NCI-H345 (cell line): ENCODE results near the gene TRAPPC11.
"Not testable (repeated sequence)": the region's sequence is repeated elsewhere in the genome, so short reads cannot be mapped to it uniquely, and the experiment has no call there.

Experiments used
- DNase-seq: peaks from one replicate; lab custom pipeline; 2025; lab: John Stamatoyannopoulos, UW

TRAPPC11 gene

DNA sequence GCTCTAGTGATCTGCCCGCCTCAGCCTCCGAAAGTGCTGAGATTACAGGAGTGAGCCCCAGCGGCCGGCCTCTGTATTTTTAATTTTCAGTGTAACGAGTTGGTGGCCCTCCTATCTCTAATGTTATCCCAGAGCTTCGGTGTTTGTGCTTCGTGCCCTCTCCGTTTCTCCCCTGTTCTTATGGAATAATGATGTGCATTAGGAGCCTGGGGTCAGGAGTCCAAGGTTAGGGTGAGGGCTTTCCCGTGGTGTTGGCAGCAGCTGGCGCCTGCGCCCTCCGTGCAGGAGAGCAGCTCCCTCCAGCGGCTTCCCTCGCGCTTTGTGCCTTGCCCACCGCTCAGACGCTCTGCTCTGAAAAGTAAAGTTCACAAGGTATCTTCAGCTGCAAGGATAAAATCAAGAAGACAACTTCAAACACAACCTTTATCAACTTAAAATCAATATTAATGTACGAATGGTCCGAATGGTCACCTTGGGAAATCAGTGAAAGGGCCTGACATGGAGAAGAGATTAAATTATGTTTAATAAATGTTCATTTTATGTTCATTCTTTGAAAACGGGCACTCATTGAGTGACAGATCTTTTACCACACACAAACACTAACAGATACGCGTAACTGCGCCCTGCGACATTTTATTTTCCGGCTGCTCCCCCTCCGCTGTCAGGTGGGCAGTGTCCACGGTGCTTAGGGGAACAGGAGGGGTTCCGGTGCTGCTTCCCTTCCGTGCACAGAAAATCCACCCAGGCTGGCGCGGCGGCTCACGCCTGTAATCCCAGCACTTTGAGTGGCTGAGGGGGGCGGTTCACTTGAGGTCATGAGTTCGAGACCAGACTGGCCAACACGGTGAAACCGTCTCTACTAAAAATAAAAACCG, 62.4 kb downstream of the TRAPPC11 start:
- DNase-seq: no peak

DNA sequence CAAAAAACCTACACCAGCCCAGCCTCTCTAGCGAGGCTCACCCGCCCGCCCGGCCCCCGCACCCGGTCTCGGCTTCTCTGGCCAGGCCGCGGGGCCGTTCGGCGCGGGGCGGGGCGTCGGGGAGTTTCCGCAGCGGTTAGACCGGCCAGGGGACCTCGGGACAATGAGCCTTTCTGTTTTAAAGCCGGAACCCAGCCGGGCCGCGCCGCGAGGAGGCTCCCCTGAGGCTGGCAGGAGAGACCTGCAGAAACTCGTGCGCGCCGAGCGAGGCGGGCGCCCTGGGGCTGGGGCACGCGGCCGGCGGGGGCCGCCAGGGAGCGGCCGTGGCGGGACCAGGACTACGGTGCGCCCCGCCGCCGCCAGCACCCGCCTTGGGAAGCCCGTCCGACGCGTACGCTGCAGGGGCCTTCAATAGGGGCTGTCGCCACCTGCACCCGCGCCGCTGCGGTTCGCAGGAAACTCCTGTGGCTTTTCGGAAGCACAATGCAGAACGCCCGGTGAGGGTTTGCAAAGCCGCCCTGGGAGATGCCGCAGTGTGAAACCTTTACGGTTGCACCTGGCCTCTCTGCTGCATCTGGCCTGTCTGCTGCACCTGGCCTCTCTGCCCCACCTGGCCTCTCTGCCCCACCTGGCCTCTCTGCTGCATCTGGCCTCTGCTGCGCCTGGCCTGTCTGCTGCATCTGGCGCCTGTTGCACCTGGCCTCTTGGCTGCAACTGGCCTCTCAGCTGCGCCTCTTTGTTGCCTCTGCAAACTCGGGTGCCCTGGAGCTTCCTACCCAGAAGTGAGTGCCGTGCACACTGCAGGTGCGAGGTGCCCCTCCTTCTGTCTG, 63.9 kb downstream of the TRAPPC11 start:
- DNase-seq: peak; percentile 93

DNA sequence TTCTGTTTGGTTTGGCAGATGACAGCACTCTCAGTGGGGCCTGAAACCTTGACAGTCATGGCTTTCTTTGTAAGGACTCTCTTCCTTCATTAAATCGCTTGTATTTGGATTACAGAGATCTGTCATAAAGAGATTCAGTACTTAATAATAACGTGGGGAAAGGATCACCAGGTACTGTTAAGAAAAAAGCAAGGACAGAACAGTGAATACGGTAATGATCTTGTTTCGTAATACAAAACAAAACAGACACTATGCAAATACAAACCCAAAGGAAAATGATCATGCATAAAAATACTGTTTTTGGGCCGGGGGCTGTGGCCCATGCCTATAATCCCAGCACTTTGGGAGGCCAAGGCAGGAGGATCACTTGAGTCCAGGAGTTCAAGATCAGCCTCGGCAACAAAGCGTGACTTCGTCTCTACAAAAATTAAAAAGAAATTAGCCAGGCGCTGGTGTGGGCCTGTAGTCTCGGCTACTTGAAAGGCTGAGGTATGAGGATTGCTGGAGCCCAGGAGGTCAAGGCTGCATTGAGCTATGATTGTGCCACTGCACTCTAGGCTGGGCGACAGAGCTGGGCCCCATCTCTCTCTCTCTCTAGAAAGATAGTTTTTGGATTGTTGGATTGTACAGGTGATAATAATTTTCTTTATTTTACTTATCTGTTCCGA, 64.6 kb downstream of the TRAPPC11 start:
- no peak for DNase-seq

DNA sequence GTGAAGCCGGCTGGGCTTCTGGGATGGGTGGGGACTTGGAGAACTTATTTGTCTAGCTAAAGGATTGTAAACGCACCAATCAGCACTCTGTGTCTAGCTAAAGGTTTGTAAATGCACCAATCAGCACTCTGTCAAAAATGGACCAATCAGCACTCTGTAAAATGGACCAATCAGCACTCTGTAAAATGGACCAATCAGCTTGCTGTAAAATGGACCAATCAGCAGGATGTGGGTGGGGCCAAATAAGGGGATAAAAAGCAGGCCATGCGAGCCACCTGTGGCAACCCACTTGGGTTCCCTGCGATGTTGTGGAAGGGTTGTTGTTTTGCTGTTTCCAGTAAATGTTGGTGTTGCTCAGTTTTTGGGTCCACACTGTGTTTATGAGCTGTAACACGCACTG, 66.5 kb downstream of the TRAPPC11 start:
- DNase-seq: not testable (repeated sequence)

DNA sequence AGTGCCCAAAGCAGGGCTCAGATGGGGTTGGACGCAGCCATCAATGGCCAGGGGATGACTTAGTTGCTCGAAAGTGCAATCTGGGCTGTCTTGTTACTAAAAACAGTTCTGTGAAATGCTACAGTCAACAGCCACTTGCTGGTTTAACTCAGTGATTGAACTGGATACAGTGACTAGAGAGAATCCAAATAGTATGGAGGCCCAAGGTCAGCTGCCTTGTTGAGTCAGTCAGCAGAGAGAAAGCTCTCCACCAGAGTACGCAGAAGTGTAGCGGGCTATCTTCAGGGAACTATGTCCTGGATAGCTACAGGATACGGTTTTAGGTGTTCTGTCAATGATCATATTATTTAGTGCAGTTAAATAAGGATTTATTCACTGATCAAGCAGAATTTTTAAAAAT, 68.4 kb downstream of the TRAPPC11 start:
- no peak for DNase-seq

DNA sequence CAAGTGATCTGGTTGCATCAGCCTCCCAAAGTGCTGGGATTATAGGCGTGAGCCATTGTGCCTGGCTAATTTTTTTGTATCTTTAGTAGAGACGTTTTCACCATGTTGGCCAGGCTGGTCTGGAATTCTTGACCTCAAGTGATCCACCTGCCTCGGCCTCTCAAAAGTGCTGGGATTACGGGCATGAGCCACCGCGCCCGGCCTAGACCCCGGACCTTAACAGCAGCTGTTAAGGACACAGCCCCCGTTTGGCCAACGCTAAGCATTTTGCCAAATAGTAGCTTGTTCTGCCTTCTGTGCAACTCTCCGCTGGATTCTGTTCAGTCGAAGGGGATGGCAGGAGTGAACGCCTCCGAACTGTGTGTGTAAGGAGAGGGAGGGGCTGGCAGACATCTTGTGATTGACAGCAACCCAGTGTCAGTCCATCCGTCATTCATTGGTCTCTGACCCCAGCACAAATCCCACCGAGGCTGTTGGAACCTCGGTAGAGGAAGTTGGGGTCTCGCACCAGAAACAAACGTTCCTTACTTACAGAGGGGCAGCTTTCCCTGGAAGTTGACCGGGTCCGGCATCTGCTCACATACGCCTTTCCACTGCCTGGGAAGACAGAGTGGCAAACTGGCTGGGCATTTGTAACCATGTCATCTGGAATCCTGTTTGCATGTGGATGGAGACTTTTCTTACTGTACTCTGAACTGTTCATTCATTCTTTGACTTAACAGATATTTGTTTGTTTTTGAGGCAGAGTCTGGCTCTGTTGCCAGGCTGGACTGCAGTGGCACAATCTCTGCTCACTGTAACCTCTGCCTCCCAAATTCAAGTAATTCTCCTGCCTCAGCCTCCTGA, 69.4 kb downstream of the TRAPPC11 start:
- no peak for DNase-seq

DNA sequence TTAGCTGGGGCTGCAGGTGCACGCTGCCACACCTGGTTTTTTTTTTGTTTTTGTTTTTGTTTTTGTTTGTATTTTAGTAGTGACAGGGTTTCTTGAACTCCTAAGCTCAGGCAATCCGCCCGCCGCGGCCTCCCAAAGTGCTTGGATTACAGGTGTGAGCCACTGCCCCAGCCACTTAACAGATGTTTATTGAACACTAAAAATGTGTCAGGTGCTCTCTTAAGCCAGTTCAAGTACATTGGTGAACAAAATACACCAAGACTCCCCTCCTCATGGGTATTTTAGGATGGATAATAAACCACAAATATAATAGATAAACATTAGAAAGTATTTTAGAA, 69.9 kb downstream of the TRAPPC11 start:
- no peak for DNase-seq

DNA sequence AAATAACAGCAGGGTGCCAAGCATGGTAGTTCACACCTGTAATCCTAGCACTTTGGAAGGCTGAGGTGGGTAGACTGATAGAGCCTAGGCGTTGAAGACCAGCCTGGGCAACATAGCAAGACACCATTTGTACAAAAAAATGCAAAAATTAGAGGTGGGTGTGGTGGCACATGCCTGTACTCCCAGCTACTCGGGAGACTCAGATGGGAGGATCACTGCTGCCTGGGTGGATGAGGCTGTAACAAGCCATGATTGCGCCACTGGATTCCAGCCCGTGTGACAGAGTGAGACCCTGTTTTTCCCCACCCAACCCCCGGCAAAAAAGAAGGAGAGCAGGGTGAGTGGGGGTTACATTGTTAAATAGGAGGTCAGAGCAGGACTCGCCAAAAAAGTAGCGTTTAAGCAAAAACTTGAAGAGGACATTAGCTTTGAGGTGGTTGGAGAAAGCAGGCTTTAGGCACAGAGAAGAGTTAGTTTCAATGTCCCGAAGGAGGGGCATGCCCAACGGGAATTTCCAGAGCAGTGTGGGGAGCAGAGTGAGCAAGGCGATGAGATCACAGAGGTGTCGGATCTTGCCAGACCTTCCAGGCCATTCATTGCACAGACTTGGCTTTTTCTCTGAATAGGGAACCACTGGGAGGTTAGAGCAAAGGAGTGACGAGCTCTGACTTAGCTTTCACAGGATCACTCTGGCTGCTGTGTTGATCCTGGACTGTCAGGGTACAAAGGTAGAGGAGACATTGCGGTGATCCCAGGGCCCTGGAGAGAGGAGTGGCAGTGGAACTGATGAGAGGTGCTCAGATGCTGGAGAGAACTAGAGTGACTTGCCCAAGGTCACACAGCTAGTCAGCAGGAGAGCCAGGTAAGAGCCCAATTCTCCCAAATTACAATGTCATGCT, 70.6 kb downstream of the TRAPPC11 start:
- DNase-seq: no peak

DNA sequence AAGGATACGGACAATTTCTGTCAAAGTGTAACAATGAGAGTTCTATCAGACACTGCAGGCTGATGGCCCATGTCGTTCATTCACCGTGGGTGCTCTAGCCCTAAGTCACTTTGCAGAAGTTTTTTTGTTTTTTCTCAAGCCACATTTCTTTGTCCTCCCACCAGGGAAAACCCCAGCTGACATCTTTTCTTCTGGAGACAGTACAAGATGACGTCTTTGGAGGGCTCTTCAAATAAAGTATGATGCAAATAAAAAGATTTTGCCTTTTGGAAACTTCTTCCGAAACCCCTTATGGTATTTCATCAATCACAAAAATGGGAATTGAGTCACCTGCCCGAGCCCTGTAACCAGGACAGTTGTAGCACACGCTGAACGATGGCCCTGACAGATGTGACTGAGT, 73.2 kb downstream of the TRAPPC11 start:
- no peak for DNase-seq

DNA sequence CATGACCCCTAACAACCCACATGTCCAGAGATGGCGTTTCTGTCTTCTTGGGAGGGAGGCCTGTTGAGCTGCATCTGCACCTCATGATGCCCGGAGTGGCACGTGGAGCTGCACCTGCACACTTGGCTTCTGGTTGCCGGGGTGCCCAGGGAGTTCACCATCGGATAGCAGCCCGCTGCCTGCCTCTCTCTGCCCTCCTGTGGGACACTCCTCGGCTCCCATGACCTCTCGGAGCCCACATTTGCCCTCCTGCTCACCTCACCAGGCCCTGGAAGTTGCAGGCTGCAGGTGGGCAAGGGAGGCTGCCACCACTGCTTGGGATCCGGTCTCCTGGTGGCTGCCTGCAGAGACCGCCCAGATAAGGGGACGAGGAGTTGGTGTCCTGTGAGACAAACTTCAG, 74.1 kb downstream of the TRAPPC11 start:
- DNase-seq: no peak

DNA sequence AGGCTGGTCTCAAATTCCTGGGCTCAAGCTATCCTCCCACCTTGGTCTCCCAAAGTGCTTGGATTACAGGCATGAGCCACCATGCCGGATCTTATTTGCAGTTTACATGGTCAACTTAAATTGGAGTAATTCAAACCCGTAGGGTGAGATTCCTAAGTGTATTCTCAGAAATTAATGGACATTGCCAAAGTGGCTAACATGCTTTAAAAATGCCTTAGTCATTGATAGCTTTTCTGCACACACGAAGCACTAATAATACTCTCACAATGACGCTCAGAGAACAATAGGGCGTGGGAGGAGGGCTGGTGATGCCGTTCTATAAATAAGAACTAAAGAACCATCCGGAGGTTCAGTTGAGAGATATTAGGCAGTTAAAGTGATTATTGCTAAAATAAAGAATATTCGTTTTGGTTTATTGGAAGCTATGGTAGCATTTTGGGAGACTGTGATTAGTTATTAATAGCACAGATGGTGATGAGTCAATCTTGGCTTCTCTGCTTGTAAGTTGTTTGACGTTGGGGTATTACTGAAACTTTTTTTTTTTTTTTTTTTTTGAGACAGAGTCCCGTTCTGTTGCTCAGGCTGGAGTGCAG, 79.1 kb downstream of the TRAPPC11 start:
- no peak for DNase-seq

DNA sequence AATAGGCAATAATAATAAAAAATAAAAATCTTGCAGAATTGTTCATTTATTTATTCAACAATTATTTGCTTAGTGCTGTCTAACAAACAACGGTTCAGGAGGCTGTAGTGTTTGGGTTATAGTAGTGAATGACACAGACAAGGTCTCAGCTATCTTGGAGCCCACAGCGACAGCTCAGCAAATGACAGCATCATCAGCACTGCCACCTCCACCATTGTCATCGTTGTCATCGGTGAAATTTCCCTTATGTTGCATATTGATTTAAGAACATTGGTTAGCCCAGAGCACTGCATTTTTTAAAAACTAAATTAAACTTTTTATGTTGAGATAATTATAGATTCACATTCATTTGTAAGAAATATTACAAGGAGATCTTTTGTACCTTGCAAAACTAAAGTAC, 79.9 kb downstream of the TRAPPC11 start:
- DNase-seq: no peak

DNA sequence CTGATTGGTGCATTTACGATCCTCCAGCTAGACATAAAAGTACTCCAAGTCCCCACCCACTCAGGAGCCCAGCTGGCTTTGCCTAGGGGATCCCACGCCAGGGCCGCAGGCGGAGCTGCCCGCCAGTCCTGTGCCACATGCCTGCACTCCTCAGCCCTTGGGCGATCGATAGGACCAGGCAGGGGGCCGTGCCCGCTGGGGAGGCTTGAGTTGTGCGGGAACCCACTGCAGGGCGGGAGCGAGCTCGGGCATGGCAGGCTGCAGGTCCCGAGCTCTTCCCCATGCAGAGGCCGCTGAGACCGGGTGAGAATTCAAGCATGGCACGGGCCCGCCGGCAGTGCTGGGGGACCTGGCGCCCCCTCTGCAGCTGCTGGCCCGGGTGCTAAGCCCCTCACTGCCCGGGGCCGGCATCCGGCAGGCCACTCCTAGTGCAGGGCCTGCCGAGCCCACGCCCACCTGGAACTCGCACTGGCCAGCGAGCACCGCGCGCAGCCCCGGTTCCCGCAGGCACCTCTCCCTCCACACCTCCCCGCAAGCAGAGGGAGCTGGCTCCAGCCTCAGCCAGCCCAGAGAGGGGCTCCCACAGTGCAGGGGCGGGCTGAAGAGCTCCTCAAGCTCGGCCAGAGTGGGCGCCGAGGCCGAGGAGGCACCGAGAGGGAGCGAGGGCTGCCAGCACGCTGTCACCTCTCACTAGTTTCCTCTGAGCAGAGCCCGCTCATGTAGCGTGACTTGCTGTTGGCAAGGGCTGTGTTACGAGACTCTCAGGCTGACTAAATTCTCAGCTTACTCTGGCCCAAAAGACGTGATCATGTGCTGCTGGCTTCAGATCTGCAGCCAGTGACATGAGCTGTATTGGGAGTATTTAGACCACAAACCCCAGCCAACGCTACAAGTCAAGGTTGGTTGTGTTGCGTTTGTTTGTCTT, 87.5 kb downstream of the TRAPPC11 start:
- no peak for DNase-seq

DNA sequence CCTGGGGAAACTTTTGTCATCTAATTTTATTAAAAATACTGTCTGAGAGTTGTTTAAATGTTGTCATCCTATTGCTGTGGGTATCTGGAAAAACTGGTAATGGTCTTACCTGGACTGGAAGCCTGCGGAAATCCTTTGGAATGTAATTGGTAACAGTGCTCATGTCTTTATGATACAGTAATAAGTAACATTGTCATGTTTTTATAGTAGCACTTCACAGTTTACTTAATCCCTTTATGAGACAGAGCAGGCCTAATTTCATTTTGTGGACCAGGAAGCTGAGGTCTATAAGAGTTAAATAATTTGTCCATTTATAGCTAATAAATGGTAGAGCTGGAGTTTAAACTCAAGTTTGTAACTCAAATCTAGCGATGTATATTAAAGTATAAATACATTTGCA, 88.3 kb downstream of the TRAPPC11 start:
- DNase-seq: no peak

DNA sequence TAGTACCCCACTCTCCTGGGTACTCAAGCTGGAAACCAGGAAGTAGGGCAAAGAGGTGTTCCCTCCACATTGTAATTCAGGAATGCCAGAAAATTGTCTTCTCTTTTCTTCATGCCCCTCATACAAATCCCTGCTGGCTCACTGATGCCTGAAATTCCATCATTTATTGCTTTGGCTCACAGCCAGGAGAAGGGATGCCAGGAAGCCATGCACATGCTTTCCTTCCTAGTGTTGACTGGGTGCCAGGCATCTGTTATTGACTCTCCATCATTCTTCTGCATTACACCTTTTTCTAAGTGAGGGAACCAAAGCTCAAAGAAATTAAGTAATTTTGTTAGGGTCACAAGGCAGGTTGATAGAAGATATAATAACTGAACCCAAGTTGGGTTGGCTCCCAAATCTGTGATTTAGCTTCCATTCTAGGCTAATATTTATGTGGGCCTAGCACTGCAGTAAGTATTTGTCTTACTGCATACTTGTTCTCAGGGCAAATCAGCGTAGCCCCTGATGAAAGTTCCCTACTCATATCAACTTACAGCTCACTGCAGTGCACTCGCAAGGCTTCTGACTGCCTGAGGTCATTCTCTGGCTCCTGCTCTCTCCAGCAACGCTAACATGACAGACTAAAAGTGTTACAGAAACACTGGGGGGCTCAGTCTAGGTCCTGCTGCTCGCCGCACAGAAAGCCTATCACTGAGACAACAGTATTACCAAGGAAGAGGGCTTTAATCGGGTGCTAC, 89.0 kb downstream of the TRAPPC11 start:
- no peak for DNase-seq

DNA sequence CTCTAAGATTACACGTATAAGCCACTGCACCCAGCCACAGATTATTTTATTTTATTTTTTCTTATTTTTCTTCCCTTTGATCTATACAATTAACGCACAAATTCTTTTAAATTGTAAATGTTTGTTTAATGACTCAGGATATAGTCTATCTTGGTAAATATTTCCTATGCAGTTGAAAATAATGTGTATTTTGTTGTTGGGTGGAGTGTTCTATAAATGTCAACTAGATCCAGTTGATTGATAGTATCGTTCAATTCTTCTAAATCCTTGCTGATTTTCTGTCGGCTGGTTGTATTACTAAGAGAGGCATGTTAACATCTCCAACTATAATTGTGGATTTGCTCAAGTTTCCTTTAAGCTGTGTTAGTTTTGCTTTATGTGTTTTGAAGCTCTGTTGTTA, 92.0 kb downstream of the TRAPPC11 start:
- no peak for DNase-seq

DNA sequence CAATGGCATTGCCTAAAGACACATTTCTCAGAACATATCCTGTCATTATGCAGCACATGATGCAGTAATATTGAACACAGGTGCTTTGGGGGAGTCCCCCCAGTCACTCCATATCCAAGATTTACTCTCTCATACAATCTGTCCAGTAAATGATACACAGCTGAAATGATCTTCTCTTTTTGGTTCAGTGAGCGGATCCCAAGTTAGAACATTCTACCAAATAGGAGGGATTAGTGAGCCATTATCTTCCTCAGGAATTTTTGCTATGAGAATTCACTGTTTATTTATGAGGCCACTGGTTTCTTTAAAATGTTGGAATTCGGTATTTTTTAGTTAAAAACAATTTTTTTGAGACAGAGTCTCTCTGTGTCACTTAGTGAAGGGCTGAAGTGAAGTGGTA, 96.5 kb downstream of the TRAPPC11 start:
- no peak for DNase-seq

DNA sequence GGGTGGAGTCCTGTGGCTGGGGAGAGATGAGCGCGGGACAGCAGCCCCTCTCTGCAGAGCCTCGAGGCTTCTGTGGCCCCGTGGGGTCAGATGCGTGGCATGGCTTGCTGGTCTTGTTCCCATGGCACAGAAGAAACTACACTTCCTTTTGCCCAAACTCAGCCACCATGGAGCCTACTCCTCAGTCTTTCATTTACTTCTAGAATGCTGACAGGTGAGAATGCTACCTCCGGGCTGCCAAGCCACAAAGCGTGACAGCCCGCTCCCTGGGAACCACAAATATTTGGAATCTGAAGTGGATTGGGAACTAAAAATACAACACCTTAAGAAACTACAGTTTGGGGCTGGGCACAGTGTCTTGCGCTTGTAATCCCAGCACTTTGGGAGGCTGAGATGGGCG, 98.0 kb downstream of the TRAPPC11 start:
- no peak for DNase-seq
